GM03348 (cell line): ENCODE measurements around the gene NCKAP1.
"Not testable (repeated sequence)": the region's sequence is repeated elsewhere in the genome, so short reads cannot be mapped to it uniquely, and the experiment has no call there.

ENCODE experiments used
- DNase-seq: peaks from one replicate; pipeline ENCODE4 v3.0.0; 2012; ENCODE audit warnings: low spot score

Gene NCKAP1

DNA sequence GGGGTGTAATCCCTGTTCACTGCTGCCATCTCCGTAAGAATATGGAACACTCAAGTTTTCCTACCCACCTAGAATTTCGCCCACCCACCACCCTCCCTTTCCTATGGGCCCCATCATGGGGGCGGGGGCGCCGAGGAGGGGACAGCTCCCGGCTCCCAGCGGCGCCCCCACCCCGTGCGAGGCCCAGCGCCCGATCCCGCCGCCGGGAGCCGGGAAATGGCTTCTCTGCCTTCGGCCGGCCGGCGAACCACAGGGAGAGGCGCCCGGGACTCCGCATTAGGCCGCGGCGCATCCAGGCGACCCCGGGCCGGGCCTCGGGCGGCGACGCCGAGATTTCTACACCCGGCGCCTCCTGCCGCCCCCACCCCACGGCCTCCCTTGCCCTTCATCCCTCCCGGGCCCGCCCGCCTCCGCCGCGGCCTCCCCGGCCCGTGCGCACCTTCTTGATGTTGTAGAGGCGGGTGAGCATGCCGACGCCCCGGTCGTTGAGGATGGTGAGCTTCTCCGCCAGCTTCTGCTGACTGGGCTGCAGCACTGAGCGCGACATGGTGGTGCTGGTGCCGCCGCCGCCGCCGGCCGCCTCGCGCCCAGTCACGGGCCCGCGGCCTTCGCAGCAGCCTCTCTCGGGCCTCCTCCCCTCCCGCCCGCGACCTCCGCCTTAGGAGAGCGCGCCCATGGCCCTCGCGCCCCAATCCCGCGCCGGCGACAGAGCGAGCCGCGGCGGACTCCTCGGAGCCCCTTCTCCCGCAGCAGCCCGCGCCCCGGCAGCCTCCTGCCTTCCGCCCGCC lies 510 bp downstream of the NCKAP1 start:
- DNase-seq: peak; percentile 47

DNA sequence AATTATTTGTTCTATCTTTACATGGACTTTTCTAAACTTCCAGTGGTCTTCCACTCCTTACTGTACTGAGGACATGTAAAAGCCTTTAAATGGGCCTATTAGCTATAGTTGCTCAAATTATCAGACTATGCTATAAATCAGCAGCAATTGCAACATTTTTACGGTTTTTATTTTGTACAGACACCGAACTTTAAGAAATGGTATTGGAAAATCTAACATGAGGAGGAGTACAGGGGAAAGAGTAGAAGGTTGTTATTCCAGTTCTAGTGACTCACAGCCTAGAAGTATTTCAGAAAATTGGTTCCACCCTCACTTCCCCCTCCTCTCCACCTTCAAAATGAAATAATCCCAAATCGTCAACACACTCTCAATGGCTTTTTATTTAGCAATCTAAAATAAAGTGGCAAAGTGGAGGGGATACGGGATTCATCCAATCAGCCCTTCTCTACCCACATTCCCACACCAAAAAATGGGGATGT lies 1.1 kb downstream of the NCKAP1 start:
- DNase-seq: peak; percentile 27

DNA sequence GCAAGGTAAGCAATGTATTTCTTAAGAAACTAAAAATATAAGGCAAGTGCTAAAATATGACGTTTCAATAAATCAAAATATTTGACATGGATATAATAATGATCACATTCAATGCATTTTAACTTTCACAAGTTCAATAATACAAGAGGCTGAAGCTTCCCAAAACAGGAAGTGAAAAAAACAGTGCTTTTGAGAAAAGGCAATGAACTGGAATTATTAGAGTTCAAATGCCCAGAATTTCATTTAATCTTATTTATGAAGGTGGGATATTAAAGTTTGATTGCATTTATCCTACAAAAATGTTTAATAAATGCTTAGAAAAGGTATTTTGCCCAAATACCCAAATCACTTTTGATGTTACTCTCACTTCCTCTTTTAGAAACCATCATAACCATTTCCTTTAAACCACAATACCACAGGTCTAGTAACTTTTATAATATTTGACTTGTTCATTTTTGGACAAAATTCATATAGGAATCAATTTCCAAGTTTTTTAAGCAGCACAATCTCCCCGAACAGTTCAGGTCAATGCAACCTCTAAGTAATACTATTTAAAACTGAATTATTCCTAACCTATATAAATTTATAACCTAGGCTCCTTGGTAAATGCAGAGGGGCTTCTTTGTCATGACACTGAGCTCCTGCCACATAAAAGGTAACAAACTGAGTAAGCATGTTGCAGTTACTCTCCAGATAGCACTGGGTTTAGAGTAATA lies 2.1 kb downstream of the NCKAP1 start:
- no peak for DNase-seq

DNA sequence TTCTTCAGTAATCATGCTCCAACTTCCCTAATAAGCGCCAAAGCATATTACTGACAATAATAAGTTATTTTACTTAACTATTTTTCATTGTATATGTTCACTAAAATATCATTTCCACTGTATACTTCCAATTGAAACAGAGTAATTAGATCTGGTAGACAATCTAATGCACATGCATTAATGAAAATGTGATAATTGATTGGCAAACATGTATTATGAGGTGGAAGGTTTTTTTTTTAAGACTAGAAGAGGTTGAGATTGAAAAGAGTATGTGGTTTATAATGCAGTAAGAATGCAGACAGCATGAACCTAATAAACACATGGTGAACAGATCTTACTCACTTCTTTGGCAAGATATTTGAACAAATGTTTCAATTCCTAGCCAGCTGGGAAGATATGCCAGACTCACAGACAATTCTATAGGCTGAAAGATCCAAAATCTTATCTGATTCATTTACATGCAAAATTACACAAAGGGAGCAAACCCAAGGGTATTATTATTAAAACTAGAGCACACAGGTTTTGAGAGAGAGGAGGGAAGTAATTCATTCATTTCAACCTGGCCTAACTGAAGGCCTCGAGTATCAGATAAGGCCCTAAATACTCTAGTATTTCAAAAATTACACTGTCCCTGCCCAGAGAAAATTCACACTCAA lies 2.8 kb downstream of the NCKAP1 start:
- peak; percentile 61 for DNase-seq

DNA sequence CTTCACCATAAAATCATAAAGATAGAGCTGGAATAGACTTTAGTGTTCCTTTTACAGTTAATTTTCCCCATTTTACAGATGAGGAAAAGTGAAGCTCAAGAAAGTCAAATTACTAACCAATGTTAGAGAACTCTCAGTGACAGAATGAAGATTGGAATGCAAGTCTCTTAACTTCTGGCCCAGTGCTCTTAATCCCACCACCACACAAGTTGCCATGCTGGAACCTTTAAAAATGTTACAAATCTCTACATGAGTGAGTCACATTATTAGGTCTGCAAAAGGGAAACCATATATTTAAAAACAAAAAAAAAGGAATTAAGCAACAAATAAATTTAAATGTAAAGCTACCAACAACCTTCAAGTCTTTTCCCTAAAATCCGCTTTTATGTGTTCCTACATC lies 3.5 kb downstream of the NCKAP1 start:
- DNase-seq: peak; percentile 11

DNA sequence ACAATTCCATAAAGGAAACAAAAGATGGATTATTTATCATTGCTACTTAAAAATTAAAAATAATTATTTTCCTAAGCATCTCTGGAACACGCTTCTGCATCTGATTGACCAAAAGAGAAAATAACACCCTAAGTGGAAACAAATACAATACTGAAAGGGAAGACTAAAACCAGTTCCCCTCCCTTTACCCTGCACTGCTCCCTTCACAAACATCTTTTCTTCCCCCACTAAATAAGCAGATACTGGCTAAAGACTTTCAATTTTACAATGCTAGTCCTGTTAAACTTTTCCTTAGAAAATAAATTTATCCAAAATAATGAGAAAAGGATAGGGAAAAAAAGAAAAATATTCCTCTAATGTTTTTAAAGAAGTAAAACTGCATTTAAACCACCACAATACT lies 4.3 kb downstream of the NCKAP1 start:
- no peak for DNase-seq

DNA sequence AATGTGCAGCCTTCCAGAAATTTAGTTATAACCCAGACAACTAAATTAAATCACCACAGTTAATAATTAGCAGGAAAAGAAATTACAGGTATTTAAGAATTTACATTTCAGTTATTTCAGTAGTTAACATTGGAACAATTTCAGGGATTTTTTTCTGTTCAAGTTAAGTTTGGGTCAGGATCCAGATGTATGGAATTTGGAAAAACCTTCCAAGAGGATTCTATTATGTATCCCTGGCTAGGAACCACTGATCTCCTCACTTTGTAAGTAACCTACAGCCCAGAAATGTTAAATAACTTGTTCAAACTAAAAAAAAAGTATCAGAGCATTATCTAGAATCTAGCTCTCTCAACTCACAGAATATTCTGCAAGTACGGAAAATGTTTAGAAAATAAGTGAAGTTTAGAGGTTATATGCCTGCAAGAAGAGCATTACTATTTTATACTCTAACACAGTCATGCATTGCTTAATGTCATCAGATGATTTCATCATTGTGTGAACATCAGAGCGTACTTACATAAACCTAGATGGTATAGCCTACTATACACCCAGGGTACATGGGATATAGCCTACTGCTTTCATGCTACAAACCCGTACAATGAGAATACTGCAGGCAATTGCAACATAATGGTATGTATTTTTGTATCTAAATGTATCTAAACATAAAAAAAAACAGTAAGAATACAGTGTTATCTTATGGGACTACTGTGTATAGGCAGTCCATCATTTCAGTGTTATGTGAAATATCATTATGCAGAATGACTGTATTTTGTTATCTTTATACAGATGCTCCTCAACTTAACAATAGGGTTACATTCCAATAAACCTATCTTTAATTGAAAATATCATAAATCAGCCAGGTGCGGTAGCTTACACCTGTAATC lies 6.1 kb downstream of the NCKAP1 start:
- DNase-seq: no peak

DNA sequence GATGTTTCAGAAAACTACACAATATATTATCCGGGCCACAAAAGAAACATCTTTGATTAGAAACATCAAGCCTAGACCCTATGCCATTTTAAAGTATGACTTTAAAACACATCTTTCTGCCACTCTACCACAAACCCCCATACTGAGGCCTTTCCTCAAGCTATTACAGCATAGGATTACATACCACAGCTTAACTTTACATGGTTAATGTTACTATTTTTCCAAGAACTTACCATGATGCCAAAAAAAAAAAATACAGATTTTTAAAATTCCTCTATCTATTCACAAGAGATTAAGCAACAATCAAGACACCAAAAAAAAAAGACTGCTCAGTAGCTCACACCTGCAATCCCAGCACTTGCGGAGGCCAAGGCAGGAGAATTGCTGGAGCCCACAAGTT lies 9.0 kb downstream of the NCKAP1 start:
- peak; percentile 9 for DNase-seq

DNA sequence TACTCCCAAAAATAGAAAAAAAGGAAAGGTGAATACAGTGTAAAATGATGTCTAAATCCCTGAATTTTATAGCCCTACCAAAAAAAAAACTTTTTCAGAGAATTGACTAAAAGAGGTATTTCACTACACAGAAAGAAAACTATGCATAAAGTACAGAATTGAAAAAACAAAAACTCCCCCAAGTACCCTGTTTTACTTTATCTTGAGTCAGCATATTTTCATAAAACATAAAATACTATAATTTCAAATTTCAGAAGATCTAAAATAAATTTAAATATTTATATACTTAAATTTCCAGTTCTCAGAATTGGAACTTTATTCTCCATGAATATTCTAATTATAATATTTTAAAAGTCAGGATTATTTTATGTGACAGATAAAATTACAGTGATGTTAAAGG lies 10.1 kb downstream of the NCKAP1 start:
- no peak for DNase-seq

DNA sequence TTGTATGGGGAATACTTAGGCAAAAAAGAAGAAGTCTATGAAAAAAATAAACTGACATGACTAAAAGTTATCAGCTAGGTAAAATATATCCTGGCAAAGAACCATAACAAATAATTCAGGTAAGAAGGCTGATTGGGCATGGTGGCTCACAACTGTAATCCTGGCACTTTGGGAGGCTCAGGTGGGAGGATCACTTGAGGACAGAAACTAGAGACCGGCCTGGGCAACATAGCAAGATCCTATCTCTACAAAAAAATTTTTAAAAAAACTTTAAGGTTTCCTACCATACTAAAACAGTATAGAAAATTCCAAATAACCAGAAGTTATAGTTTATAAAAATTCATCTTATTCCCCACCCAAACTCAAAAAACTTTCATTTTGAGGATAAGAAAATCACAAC lies 10.8 kb downstream of the NCKAP1 start:
- no peak for DNase-seq

DNA sequence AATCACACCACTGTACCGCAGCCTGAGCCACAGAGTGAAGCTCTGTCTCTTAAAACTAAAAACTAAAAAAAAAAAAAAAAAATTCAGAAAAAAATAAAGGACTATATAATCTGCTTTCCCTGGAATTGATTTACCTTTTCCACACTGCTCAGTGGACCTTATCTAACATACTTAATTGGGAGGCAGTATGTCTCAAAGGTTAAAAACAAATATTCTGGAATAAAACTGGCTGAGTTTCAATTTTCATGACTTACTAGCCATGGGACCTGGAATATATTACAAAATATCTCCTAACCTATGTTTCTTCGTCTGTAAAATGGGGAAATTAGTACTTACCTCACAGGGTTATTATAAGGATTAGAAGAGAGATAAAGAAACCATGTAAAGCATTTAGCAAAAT lies 11.8 kb downstream of the NCKAP1 start:
- DNase-seq: no peak

DNA sequence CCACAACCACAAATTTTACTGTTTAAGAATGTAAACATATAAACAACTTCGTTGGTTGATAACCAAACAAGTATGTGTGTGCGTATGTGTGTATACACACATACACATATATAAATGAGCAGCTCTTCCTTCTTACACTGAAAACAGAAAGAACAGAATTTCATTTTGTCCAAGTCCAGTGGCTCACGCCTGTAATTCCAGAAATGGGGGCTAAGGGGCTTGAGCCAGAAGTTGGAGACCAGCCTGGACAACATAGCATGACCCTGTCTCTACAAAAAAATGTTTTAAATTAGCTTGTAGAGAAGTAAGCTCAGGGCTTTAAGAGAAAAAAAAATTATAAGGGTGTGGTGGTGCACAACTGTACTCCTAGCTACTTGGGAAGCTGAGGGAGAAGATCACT lies 12.3 kb downstream of the NCKAP1 start:
- DNase-seq: no peak

DNA sequence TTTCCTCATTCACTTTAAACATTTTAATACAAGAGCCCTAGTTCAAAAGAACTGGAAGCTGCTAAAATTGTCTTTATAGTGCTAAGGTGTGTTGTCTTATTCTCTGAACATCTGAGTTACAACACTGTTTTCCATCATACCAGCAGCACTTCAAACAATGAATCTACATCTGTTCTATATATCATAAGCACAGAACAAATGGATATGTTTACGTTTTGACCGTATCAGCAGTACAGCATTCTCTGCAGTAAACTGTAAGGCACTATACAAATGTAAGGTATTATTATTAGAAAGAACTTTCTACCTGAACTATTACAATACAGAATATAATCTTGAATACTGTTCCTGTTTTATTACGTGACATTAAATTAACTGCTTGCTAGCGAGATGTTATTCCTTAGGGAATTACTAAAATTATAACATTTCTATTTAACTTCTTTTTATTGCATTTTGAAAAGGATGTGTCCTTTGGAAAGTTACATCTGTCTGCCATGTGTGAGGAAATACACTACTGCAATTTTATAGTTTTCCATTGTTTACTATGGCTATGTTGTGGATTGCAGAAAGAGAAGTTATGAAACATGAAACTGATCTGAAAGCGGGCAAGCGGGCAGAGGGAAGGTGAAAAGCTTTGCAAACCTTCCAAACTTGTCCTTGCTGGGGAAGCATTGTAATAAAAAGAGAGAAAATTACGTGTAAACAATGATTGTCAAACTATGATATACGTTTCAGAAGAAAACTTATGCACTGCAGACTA lies 13.7 kb downstream of the NCKAP1 start:
- DNase-seq: peak; percentile 36

DNA sequence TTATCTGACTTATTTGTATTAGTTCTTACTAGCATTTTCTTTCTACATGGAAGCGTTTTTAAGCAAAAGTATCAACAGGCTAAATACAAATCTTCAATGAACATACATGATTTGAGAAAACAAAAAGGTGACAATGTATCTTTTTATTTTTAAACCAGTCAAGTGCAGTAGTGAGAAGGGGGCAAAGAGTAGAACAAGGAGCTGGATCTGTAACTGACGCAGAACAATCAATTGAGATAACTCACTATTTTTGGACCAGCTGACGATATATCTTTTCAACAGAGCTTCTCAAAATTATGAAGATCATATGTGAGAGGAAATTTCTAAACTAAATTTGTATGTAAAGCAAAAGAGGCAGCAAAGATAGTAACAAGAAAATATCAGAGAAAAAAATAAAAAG lies 15.5 kb downstream of the NCKAP1 start:
- no peak for DNase-seq

DNA sequence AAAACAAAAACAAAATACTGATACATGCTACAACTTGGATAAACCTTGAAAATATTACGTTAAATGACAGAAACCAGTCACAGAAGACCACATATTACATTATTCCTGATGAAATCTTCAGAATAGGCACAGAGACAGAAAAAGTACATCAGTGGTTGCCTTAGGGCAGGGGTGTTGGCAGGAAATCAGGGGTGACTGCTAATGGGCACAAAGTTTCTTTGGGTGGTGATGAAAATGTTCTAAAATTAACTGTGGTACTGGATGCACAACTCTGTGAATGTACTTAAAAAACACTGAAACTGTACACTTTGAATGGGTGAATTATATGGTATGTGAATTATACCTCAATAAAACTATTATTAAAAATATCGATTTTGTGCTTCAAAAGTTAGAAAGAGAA lies 16.6 kb downstream of the NCKAP1 start:
- no peak for DNase-seq

DNA sequence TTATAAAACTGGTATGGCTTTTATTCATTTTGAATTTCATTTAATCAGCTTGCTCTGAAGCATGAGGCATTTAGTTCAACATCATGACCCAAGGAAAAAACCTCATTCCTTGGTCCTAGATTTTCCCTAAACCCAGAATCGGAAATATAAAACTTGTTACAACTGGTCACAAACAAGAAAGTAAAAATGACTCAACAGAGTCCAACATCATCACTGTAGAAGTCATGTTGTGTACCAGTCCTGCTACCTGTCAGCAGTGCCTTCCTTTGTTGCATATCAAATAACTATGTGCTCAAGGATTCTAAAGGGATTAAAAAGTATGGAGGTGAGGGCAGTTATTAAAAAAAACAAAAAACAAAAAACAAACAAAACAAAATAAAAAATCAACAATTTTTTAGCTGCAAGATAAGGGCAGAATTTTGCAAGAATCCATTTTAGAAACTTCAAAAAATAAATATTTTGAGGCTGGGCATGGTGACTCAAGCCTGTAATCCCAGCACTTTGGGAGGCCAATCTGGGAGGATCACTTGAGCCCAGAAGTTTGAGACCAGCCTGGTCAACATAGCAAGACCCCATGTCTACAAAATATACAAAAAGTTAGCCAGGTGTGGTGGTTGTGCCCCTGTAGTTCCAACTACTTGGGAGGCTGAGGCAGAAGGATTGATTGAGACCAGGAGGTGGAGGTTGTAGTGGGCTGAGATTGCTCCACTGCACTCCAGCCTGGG lies 18.4 kb downstream of the NCKAP1 start:
- no peak for DNase-seq

DNA sequence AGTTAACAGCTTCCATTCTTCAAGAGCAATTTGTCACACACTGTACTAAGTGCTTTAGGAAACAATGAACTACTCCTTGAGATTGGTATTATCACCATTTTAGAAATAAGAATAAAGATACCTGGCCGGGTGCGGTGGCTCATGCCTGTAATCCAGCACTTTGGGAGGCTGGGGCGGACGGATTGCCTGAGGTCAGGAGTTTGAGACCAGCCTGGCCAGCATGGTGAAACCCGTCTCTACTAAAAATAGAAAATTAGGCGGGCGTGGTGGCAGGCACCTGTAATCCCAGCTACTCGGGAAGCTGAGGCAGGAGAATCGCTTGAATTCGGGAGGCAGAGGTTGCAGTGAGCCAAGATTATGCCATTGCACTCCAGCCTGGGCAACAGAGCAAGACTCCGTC lies 20.4 kb downstream of the NCKAP1 start:
- not testable (repeated sequence) for DNase-seq

DNA sequence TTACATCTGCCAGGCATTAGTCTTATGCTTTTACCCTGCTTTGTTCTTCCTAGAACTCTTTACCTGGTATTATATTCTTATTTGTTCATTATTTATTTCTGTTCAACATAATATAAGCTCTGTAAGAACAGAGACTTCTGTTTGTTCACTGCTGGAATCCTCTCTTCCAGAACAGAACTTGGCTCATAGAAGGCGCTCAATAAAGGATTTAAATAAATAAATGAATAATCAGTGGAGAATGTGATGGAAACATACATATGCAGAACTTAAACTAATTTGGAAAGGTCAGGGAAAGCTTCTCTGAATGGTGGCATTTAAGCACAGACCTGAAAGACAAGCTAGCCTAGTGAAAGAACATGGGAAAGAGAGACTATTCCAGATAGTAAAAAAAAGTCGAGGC lies 24.3 kb downstream of the NCKAP1 start:
- no peak for DNase-seq

DNA sequence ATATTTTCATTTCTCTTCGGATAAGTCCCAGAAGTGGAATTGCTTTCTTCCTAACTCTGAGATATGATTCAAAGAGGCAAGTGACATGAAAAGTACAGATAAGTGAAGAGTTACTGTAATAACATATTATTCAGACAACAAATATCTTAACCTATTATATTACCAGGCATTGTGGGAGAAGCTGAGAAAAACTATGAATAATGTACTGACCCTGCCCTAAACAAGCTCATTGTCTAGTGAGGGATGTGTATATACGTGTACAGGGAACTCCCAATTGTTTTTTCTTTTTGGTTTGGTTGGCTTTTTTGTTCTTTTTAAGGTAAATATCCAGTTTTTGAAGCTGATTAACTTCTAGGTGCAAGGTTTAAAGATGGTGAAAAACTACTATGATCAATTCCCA lies 26.5 kb downstream of the NCKAP1 start:
- no peak for DNase-seq

DNA sequence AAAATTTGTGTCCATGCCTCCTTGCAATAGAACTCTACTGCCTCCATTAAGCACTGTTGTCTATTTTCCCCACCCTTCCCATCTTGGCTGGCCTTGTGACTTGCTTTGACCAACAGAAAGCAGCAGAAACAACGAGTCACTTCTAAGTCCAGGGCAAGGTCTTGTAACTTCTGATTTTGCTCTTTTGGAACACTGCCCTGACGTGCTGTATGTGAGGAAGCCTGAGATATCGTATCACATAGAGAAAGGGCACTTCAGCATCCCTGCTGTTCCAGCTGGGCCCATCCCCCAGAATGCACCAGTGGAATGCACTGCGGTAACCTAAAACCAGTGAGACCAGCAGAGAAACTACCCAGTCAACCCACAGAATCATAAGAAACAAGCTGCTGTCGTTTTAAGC lies 28.1 kb downstream of the NCKAP1 start:
- DNase-seq: no peak
